Left lobe of liver (tissue), 2 donors: ENCODE results near the gene MEGF11. TPM values are rescaled to one million over a fixed set of nuclear protein-coding genes. Genes with fewer than 3 reads are reported as not detected.

ENCODE experiments used
- ATAC-seq: fragments of 200-7000 bp; cut with Tn5 transposase; one replicate; pipeline ENCODE4 v1.9.1; 2020; ENCODE audit warnings: mild to moderate bottlenecking, moderate library complexity
- DNase-seq: peaks from one replicate; pipeline ENCODE4 v3.0.0-alpha.2; 2020; ENCODE audit warnings: low spot score
- total RNA-seq: library from RNA; stranded (reverse); gene quantifications from one replicate; pipeline ENCODE4 v1.2.1, GENCODE V29; 2021
- donor health status: DM: no; HTN: no; CAD: no; lungs with moderate emphysema.
- donor health status: DM: no; HTN: yes; CAD: no.

MEGF11 gene
- total RNA-seq, 1 donor from 2014 or later, result not detected

DNA sequence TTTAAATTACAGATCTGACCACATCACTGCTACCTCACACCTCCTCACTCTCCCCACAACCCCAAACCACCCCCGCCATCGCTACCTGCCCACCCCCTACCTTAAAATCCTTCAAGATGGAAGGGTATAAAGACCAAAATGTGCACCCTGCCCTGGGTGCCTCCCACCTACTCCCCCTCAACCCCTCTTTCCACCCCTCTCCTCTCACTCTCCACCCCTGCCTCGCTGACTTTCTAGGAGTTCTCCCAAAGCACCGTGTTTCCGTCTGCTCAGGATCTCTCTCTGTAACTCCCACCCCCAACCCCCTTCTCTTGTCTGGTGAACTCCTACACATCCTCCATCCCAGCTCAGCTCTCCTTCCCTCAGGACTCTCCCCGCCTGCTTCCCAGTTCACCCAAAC lies 69.1 kb downstream of the MEGF11 start:
- DNase-seq (no peak), ATAC-seq (no peak)

DNA sequence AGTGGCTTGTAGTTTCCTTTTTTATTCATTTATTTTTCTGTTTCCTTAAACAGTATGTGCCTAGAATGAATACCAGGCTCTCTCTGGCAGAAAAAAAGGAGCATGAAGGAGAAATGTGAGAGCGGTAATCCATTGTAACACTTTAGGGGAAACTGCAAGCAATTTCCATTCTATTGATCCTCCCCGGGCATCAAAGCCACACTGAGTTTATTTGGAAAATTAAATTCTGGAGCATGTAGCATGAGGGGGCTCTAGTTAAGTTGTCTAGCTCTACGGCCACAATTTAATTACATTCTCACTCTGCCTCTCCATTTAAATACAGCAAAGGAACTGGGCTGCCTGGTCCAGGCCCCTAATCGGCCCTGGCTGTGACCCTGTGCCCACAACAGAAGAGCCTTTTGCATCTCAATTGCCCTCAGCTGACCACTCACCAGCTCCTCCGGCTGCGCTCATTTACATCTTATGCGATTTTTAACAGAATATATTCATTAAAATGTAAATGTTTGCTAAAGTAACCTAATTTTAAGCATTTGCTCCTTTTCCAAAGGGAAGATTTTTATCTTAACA lies 72.9 kb downstream of the MEGF11 start:
- DNase-seq (no peak), ATAC-seq (no peak)

DNA sequence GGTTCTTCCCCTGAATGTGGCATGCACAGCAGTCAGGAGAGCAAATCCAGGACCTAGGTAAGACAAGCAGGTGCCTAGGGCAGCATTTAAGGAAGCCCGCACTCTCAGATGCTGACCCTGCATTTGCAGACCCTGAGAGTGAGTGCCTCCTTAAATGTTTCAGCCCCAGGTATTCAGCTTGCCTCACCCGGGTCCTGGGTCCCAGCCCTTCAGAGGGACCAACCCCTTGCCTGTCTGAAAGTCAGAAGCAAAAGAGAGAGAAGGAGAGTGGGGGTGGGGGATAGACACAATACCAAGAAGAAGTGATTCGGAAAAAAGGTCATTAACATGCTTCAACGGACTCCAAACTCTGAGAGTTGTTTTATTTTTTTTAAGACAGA lies 75.0 kb downstream of the MEGF11 start:
- ATAC-seq (no peak), DNase-seq (no peak)

DNA sequence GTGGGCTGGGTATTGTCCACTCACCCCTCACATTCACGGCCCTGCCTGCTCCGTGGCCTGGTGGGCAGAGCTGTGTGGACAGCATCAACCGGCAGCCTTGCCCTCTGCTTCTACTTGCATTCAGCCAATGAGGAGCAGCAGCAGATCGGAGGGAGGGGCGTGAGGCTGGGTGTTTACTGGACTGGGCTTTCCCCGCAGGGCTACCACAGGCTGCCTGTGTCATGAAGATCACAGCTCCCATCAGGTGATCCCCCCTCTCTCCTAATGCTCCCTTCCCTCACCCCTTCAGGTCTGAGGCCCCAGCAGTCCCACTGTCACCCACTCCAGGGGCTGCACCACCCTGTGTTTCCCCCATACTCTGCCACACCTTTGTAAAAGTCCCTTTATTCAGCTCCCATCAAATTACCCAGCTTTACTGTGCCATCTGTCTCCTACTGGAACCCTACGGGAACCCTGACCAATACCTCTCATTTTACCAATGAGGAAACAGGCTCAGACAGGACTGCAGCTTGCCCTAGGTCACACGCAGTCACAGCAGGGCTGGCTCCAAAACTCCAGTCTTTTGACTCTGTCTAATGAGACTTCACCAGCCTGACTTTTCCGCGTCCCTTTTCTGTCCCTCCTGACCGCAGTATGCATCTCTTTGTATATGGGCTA lies 81.1 kb downstream of the MEGF11 start:
- DNase-seq, result no peak
- ATAC-seq, result no peak

DNA sequence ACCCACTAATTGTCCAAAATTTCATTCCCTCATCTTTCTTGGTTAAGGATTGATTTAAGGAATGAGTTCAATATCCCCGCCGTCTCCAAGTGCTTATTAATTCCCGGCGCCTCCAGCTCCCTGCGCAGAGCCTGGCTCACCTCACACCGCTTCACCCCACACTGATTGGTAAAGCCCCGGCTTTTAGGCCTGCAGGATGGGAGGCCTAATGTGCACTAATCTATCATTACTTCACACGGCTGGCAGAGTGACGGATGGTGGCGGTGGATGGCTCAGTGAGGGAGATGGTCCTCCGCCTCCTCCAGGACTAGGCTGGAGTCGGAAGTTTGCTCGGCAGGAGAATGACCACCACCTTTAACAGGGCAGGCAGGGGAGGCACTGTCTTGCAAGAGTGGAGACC lies 81.7 kb downstream of the MEGF11 start:
- no peak for ATAC-seq
- no peak for DNase-seq

DNA sequence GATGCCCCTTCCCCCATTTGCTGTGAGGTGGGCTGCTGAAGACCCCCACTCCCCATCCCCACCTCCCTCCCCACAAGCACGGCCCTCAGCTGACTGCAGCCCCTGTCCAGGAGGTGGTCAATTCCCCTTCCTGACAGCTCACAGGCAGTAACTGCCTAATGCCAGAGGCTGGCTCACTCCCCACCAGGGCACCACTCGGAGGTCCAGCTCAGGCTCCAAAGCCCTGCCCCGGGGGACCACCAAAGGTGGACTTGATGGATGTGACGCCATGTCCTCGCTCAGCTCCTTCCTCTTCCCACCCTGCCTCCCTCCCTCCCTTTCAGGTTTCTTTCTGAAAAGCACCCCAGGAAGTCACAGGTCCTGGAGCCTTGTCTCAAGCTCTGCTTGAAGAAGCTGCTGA lies 82.8 kb downstream of the MEGF11 start:
- ATAC-seq, result no peak
- no peak for DNase-seq

DNA sequence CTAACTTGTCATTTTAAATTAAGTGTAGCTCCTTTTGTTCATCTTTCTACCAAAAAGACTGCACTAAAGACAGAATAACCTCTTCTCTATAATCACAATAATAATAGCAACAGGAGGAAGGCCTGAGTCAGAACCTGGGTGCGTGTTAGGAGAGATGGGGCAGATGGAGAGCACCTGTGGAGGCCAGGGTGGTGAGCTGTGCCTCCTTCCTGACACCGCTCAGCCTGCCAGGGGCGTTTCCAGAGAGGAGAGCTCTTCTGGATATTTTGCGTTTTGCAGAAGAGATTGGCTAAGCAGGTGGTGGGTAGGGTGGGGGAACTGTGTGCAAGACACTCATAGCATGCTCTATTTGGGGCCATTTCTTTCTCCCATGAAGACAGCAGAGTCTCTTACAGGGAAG lies 83.5 kb downstream of the MEGF11 start:
- ATAC-seq (no peak), DNase-seq (no peak)

DNA sequence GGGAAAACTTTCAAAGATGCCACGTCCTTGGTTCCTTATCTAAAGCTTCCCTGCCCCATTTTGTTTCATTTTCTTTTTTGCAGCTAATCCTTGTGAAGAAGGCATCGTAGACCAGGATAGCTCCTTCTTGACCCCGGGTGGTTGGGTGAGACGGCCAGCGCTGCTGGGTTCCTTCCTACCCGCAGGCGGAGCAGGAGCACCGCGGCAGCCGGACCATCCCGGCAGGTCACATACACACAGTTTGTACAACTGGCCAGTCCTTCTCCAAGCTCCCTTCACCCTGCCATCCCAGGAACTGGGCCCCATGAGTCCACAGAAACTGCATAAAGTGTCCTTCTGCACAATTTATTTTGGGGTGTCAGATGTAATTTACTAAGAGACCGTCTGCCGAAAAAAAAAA lies 83.9 kb downstream of the MEGF11 start:
- ATAC-seq (no peak), DNase-seq (no peak)

DNA sequence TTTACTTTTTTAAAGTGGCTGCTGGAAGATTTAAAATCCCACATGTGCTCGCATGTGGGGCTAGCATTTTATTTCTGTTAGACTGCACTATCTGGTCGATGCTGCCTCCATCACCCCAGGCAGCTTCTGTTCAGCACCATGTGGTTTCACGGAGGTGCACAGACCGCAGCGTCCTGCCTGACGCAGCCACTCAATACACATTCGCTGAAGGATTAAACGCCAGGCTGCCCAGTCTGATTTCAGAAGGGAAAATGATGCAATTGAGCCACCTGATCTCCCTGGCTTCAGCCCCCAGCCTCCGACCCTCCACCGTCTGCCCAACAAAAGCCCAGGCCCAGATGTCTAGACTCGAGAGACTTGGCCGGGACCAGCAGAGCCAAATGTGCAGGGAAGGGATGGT lies 84.5 kb downstream of the MEGF11 start:
- no peak for ATAC-seq
- DNase-seq, result no peak

DNA sequence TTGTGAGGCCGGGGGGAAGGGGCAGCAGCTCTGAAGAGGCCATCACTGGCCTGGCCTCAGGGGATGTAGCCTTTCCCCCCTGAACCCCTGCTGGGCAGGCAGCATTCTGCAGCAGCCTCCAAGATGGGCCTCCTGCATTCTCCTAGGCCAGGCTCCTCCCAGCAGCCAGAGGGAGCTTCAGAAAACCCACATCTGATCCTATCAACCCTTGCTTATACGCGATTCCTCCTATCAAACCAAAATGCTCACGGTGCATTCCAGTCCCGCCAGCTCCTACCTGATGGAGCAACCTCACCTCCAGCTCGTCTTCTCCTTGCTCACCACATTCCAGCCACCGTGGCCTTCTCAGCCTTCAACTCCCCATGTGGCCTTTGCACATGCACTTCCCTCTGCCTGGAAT lies 85.7 kb downstream of the MEGF11 start:
- DNase-seq (no peak), ATAC-seq (no peak)

DNA sequence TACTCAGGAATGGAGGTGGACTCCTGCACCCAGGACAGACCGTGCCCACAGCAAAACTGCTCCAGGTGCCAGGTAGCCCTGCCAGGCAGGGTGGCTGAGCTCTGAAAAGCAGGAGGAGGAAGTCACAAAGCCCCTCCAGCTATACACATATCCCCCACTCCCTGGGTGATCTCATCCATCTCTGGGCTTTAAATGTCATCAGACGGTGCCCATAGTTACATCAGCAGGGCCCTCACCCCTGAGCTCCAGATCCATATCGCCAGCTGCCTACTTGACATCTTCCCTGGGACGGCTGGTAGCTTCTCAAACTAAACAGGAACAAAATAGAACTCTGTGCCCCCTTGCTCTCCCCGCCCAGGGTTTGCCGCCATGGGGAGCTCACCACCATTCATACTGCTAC lies 87.7 kb downstream of the MEGF11 start:
- ATAC-seq (no peak), DNase-seq (no peak)

DNA sequence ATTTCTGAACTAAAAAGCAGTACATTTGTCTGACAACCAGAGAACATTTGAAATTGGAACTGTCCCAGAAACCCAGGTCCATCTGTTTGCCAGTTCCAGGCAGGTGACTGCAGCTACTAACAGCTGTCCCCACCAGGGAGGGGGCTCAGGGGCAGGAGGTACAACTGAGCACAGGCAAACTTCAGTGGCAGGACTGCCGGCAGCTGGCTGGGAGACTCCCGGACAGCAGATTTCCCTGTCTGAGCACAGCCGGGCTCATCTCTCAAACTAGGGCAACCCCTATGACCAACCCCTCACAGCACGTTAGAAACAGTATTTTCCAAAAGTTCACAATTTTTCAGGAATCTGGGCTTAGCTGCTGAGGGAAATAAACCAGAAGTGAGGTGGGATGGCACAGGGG lies 88.8 kb downstream of the MEGF11 start:
- DNase-seq, result no peak
- no peak for ATAC-seq

DNA sequence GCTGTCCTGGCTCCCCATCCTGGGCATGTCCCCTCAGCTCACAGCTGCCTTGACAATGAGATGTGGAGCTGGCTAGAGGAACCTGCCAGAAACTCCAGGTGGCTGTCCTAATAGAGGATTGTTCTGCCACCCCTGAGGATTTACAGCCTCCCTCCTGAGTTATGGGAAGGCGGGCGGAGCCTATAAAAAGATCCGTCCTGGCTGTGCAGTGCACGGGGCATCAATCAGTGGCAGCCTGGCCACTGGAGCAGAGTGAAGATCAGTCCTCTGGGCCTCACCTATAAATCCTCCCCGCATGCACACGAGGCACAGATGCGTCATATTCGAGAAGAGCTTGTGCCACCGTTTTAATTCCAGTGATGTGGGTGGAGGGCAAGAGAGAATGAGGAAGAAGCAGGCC lies 90.0 kb downstream of the MEGF11 start:
- ATAC-seq, result no peak
- no peak for DNase-seq

DNA sequence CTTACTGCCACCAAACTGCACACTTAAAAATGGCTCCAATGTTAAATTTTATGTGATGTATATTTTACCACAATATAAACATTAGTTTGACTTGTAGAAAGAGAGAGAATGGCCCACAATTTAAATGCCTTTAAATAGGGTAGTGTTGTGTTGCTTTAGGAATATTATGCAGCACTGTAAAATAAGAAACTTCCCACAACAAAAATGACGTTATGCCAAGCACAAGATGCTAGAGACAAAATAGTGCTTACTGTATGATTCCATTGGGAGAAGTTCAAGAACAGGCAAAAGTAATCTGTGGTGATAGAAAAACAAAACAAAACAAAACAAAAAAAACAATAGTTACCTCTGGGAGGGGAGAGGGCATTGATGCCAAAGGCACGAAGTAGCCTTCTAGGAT lies 91.3 kb downstream of the MEGF11 start:
- no peak for DNase-seq
- ATAC-seq, result no peak

DNA sequence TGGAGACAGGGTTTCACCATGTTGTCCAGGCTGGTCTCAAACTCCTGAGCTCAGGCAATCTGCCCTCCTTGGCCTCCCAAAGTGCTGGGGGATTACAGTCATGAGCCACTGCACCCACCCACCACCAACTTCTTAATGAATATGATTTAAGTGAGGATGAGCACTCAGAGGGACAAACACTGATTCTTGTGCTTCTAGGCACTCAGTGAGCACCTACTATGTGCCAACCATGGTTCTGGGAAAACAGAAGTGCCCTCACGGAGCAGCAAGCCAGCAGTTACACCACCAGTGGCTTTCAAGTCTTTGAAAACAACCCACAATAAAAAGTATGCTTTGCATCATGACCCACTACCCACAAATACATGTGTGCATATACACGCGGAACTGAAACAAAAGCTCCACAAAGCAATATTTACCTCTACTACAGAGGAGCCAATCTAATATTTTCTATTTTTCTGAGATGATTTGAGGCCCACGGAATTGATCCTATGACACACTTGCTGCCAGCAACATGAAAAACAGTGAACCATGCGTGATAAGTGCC lies 91.9 kb downstream of the MEGF11 start:
- no peak for ATAC-seq
- DNase-seq, result no peak

DNA sequence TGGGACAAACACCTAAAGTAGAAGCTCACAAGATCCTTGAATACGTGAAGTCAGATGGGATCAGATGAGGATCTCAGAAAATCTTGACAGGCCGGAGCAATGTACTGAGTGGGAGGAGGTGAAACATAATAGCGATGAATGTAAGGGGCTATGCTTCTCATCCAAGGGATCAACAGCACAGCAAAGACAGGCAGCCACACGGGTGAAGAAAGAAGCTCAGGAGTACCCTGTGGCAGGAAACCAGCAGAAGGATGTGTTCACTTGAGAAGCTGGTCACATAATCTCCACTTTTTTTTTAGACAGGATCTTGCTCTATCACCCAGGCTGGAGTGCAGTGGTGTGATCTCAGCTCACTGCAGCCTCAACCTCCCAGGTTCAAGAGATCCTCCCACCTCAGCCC lies 92.4 kb downstream of the MEGF11 start:
- no peak for ATAC-seq

DNA sequence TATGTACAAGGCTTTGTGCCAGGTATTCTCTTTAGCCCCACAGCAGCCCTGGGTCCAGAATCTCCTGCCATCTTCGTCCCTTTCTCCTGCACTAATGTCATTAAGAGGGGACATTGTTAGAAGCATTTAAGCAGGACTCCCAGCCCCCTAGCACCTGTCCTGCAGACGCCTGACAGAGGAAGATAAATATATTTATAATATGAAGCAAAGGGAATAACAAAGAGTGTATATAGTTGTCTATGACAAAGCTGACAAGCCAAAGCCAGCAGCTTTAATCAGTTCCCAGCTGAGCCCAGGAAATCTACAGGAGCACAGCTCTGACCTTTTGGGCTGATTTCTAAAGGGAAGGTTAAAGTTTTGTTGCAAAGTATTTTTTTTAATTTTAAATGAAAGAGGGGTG lies 96.0 kb downstream of the MEGF11 start:
- DNase-seq (no peak), ATAC-seq (no peak)

More for the DNA sequence above, 92.4 kb downstream of the MEGF11 start:
- DNase-seq, result no peak

DNA sequence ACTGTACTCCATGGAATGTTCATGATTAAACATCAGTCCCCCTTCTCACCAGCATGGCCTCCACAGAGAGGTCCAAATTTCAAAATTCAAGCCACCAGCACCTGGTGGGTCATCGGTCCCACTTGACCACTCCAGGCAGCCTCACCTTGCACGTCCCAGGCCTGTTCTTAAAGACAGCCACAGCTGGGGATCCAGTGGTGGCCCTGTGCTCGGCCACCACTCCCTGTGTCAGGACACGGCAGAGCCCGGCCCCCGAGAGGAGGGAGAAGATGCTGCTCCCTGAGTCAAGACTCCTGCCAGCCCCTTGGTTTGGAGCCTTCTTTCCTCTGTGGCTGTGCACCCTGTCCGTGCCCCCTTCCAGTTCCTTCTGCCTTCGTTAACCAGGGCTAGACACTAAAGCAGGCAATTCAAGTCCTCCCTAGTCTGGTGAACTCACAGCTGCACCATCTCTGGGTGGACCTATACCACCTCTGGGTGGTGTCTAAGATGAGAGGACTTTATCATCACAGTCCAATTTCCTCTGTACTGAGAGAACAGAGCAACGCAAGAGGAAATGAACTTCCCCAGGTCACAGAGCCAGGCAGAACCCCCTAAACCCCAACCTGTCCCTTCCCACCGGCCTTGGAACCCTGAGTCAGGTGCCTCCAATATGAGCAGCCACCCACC lies 97.1 kb downstream of the MEGF11 start:
- ATAC-seq, result no peak
- no peak for DNase-seq

DNA sequence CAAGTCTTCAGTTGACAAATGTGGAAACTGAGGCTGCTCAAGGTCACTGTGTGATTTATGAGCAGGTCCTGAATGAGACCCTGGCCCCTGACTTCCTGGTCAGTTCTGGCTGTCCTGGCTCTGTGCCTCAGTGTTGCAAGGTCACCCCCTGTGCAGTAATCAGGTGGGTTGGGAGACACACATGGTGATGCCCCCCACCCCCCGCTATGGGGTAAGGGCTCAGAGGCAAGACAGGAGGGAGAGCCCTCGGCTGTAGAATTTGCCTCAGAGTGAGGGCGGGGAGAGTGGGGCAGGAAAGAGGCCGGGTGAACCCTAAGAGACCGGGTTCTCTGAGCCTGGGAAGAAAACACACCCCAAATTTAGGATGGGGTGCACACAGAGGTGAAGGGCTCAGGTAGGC lies 98.5 kb downstream of the MEGF11 start:
- no peak for ATAC-seq
- DNase-seq, result no peak

DNA sequence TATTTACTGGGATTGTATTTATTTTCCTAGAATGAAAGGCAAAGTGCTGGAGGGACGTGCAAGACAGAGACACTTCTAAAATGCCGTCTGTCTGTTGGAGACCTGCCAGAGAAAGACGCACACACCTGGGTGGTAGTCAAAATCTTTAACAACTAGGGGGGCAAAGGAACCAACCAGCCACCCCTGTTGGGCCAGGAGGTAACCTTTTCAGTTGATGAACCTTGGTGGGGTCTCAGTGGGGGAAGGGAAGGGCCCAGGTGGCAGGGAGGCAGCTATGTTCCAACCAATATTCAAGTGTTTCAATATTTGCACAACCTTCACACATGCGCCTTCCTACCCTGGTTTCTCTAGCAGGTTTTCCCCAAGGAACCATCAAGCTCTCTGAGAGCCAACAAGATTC lies 99.0 kb downstream of the MEGF11 start:
- ATAC-seq (no peak), DNase-seq (no peak)

DNA sequence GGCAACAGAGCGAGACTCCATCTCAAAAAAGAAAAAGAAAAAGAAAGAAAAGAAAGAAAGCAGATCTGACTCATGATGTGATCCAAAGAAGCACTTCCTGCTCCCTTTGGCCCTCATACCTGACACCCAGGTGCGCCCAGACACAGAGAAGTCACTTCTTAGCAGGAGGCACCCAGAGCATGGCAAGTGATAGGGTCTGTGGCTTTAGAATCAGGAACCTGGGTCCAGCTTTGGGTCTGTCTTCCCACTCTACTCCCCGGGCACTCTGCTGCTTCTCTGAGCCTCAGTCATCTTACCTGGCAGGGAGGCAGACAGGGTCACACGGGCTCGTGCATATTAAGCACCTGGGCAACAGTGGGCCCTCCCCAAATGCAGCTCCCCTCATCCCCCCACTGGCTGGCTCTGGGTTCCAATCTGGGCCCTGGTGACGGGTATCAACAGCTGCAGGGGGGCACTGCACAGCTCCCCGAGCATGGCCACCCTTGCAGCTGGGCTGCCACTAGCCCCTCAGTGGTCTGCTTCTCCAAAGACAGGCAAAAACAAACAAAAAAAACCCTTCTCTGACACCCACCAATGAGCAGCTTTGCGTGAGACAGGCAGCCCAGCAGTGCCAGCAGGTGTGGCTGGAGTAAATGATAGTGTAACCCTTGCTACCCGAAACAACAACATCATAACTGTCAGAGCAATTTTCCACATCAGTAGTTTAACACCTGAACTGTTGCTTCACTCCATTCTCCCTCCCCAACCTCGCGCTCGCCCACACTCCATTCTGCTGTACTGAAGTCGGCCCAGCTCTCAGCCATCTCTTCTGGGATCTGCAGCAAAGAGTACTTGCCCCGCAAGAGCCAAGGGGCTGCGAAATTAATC lies 99.8 kb downstream of the MEGF11 start:
- ATAC-seq, result no peak
- DNase-seq, result no peak

DNA sequence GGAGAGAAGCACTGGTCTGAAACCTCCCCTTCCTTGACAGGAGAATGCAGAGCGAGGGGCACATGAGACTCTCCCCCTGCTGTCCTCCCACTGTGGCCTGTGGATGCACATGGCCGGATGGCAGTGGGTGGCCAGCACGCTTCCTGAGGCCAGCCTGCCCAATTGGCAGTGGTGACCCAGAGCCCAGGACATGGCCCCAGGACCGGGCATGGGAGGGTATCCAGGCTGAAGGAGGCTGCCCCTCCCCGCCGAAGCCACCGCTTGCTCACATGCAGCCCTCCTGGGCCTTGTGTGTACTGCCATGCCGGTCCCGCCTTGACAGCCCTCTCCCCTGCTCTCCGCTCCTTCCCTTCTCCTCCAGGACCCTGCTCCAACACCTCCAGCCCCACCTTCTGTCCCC lies 100.9 kb downstream of the MEGF11 start:
- ATAC-seq (no peak), DNase-seq (no peak)
